Stimulated activated CD4-positive, alpha-beta T cell treated with anti-CD3 and anti-CD28 coated beads, Interleukin-12 subunit alpha, Interleukin-12 subunit beta, amount 100 ng/mL, for 48 hours (primary cell): ENCODE measurements around the gene DPP6.

Experiments
- DNase-seq, 3 donors: peaks; one replicate each; pipeline ENCODE4 v3.0.0-alpha.2; 2020; ENCODE audit warnings: low read depth in 2 of 3, low spot score in 1 of 3

DPP6 gene

GRCh38 chr7:154217688-154218340 lies 165.6 kb downstream of the DPP6 start:
- DNase-seq = no peak

- DNase-seq = no peak
These were observed 179.5 kb downstream of the DPP6 start for GRCh38 chr7:154231732-154232131.

DNA sequence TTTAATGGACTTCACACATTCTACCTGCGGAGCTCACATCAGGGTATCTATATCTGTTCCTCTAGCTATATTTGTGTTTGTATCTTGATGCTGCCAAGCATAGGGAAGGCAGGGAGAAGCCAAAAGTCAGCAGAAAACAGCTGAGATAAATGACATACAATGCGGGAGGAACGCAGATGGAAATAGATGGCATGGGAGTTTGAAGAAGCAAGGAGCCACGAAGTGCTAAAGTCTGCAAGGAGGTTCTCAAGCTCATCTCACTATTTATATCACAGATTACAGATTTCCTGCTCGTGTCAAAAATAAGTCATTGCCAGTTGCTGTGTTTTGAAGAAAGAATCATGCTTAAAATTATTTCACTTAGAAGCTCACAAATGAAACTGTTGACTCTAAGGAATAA lies 180.5 kb downstream of the DPP6 start:
- no peak for DNase-seq

- DNase-seq = no peak
These were observed 189.8 kb downstream of the DPP6 start for GRCh38 chr7:154241988-154242387.

GRCh38 chr7:154242709-154243108 lies 190.5 kb downstream of the DPP6 start:
- no peak for DNase-seq

DNA sequence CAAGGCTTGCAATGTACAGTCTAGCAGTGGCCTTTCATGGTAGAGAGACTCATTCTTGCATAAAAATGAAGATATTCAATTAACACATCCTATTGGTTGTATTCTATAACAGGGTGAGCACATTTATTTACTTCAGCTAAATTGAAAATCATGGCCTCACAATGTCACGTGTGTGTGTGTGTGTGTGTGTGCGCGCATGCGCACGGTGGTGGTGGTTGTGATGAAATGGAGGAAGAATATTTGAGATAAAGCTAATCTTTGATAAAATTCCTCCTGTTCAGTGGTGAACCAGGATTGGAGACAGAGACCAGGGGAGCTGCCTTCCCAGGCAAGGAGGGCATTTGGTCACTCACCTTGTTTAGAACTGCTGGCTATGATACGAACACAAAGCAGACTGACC lies 199.8 kb downstream of the DPP6 start:
- DNase-seq = no peak

DNA sequence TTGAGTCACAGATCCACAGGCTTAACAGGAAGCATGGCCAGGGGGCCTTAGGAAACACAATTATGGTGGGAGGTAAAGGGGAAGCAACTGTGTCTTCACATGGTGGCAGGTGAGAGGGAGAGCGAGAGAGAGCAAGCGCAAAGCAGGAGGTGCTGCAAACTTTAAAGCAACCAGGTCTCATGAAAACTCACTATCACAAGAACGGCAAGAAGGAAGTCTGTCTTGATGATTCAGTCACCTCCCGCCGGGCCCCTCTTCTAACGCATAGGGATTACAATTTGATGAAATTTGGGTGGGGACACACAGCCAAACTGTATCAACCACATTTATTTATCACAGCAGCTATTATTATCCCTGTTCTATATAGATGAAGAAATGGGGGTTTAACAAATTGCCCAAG lies 201.6 kb downstream of the DPP6 start:
- DNase-seq = no peak

DNA sequence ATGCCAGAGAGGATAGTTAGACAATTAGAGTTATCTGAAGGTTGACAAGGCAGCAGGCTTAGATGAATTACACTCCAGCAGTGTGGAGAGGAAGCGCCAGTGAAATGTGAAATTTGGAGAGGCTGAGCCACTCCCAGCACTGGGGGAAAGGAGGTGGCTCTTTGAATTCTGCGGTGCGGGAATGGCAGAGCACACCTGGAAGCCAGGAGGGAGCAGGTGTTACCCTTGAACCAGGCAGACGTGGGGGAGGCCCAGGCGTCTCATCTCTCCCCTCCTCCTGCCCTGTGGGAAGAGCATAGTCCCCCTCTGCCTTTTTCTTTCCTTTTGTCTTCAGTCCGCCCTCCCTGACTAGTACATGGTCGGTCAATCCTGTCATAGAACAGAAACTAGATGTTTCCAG lies 203.1 kb downstream of the DPP6 start:
- DNase-seq = no peak

DNA sequence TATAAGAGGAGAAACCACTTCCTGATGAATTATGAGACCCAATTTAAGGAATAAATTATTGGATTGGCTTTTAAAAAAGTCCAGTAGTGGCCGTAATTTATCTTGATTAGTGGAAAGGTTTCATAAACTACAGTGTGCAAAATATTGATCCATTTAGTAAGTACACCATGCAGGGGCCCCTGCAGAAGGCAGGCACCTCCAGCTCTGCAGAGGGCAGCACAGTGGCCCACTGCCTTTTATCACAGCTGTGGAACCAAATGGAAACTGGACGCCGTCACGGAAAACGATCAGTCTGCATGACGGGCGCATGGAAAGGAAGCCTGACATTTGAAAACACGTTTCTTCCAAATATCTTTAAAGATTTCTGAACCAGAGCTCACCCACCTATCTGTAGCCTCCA lies 204.0 kb downstream of the DPP6 start:
- DNase-seq = no peak

GRCh38 chr7:154259396-154259795 lies 207.2 kb downstream of the DPP6 start:
- no peak for DNase-seq

- DNase-seq = no peak
These were observed 235.2 kb downstream of the DPP6 start for GRCh38 chr7:154287356-154287755.

DNA sequence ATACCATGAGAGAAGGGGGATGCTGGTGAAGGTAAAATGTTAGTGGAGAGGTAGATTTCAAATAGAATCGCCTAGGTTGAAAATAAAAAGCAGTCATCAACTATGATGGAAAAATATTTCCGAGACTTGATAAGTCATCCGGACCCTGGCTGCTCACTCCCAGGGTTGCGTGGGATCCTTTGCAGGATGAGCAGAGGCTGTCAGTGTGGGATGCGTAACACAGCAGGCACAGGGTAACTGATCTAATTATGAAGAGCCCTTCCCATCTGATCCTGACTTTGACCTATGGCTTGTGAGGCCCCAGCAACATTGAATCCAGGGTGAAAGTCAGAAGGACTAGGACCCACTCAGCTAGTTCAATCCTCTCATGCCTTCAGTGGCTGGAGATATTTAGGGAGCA lies 236.9 kb downstream of the DPP6 start:
- no peak for DNase-seq

GRCh38 chr7:154296443-154296842 lies 244.2 kb downstream of the DPP6 start:
- DNase-seq = no peak

- no peak for DNase-seq
These were observed 247.5 kb downstream of the DPP6 start for GRCh38 chr7:154299736-154300135.

DNA sequence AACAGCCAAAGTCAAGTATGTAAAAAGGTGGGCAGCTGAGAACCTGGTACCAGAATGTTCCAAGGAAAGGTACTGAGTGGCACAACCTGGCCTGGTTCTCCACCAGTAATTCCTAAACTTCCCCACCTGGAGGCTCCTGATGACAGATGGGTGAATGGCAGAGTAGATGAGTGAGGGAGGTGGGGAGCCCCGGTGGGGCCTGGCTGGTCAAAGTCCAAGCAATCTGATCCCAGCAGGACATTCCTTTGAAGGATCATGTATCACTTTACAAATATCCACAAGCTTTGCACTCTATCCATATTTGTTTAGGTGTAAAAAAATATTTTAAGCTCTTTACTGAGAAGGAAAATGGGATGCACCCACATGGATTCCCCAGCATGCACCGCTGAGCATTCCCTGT lies 250.2 kb downstream of the DPP6 start:
- DNase-seq = no peak

GRCh38 chr7:154304231-154304630 lies 252.0 kb downstream of the DPP6 start:
- no peak for DNase-seq

DNA sequence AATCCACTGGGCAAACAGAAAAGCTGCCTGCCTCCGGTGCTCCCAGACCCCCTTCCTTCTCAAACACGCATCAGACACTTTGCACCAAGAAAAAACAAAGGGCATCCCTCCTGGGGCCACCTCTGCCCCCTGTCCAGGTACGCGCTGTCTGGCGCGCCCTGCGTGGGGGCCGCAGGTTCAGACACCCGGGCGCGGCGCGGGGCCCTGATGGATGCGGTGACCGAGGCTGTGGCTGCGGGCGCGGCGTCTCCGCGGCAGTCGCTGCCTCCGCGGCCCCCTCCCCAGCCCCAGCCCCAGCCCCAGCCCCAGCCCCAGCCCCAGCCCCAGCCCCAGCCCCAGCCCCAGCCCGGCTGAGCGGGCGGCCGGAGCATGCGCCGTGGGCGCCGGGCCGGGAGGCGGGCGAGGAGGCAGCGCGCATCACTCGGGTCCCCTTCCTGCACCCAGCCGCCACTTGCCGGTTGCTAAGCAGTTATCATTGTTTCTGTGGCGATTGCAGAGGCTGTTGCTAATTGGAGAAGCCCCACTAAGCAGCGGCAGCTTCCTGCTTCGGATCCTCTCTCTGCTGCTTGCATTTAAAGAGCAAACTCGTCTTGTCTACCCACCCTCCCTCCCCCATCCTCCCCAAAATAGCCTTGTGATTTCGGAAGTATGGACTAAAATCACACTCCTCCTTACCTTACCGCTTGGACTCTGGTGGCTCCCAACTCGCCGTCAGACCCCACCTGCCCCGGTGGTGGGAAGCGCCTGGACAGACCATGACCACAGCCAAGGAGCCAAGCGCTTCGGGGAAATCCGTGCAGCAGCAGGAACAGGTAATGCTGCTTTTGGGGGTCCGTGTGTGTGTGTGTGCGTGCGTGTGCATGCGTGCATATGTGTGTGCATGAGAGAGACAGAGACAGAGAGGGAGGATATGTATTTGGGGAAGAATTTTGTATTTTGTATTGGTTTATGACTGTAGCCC lies 252.8 kb downstream of the DPP6 start:
- DNase-seq = no peak

- no peak for DNase-seq
These were observed 253.8 kb downstream of the DPP6 start for GRCh38 chr7:154306036-154306435.

DNA sequence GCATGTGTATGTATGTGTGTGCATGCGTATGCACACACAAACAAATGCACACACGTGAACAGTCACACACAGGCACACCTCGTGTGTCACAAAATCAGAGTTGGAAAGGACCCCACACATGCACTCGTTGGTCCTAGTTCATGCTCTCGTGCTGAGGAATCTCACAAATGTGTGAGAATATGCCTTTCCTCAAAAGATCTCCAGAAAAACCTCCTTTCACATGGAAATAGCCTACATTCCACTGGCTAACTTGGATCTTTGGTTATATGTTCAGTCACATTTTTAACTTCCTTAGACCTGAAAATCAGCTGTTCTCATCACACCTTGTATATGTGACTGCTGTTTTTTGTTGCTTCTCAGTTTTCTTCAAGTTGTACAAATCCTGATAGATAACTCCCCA lies 256.7 kb downstream of the DPP6 start:
- no peak for DNase-seq

DNA sequence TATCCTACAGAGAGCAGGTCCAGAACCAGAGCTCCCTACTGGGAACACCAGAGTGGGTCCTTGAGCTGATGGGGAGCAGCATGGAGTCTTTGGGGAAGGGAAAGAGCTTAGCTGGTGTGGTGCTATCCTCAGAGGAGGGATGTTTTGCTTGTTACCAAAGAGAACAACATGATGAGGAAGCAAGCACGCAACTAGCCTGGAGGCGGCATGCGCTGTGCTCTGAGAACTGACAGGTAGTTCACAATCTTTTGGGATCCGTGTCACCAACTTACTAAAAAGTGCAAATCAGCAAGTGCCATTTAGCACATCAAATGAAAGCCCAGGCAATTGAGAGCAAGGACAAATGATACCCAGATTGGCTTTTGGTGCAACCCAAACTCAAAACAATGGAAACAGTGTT lies 257.9 kb downstream of the DPP6 start:
- no peak for DNase-seq

DNA sequence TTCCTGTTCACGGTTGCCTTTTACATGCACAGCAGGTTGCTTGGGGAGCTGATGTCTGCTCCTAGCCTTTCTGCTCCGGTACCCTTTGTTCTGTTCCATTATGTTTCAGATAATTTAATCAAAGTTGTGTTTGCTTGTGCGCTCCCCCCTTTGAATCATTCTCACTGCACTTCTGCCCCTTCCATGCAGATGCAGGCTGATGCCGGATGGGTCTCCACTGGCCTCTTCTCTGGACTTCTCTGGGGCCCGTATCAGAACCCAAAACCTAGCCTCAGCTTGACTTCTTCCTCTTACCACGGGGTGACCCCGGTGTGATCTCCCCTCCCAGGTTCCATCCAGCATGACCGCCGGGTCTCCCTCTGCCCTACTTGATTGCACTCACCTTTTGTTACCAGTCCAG lies 272.0 kb downstream of the DPP6 start:
- DNase-seq = no peak

- DNase-seq = no peak
These were observed 274.2 kb downstream of the DPP6 start for GRCh38 chr7:154326421-154326820.

- DNase-seq = no peak
These were observed 278.1 kb downstream of the DPP6 start for GRCh38 chr7:154330318-154330717.
